ENCODE data around the gene TMEM186.

- TF ChIP-seq EZH2 (IDR thresholded peaks at IDR 0.05; ENCODE audit: insufficient read depth, poor library complexity, severe bottlenecking) (no peak), EZH2phosphoT487 (IDR thresholded peaks at IDR 0.05; ENCODE audit: insufficient read depth, low read depth) (no peak)
These were observed 9.0 kb upstream of the TMEM186 start for GRCh38 chr16:8806272-8806983.

Data from GM23248 (cell line).